Right lobe of liver (tissue), 6 donors: ENCODE results near the gene SYPL1. TPM values are rescaled to one million over a fixed set of nuclear protein-coding genes. Genes with fewer than 3 reads are reported as not detected.

Experiments used
- ATAC-seq, 4 donors: fragments of 200-7000 bp; cut with Tn5 transposase; one replicate each; pipeline ENCODE4 v1.9.1; 2020; ENCODE audit warnings: mild to moderate bottlenecking in 4 of 4, moderate library complexity in 4 of 4
- DNase-seq, 3 donors: peaks; one replicate each; pipeline ENCODE4 v3.0.0-alpha.2; 2020
- H3K27ac ChIP-seq, 3 donors: fragments of 200-600 bp; one replicate each; pipeline ENCODE4 v1.8.0; 2022
- H3K27me3 ChIP-seq, 2 donors: fragments of 200-600 bp; one replicate each; pipeline ENCODE4 v1.8.0; 2022
- H3K36me3 ChIP-seq, 4 donors: fragments of 200-600 bp; sonication (generic) in 1 of 4; one replicate each; pipeline versions ENCODE4 v1.5.1 to v1.8.0; 2017 to 2022; ENCODE audit warnings: control low read depth in 1 of 4
- H3K4me1 ChIP-seq, 4 donors: fragments of 200-600 bp; sonication (generic) in 1 of 4; one replicate each; pipeline versions ENCODE4 v1.5.1 to v1.8.0; 2017 to 2022; ENCODE audit warnings: control low read depth in 1 of 4
- H3K4me3 ChIP-seq, 3 donors: fragments of 200-600 bp; one replicate each; pipeline ENCODE4 v1.8.0; 2022
- H3K9me3 ChIP-seq, 4 donors: fragments of 200-600 bp; sonication (generic) in 1 of 4; one replicate each; pipeline versions ENCODE4 v1.5.1 to v1.8.0; 2017 to 2022; ENCODE audit warnings: control low read depth in 1 of 4
- CTCF ChIP-seq, 4 donors: fragments of 200-600 bp in 3 of 4; fragments of 450-650 bp in 1 of 4; IDR thresholded peaks; one replicate each; pipeline versions ENCODE4 v1.5.1 to v1.8.0; 2016 to 2022; ENCODE audit warnings: antibody characterized with exemption in 4 of 4, mild to moderate bottlenecking in 2 of 4
- POLR2A ChIP-seq: fragments of 450-650 bp; IDR thresholded peaks from one replicate; pipeline ENCODE4 v1.6.1; 2017; ENCODE audit warnings: antibody characterized with exemption, mild to moderate bottlenecking
- WGBS: methylation state at CpG from one replicate; pipeline ENCODE4 v1.1.6; 2018; ENCODE audit warnings: low coverage, low lambda C conversion rate; ENCODE audit not compliant: insufficient coverage; ENCODE audit errors: missing lambda C conversion rate; 5-methylcytosine and 5-hydroxymethylcytosine counted together
- intact Hi-C, 2 donors: fragments of 100-400 bp; cut with DNase I; formaldehyde crosslinking; loops; one replicate each; pipeline versions ENCODE4 v1.11.2 to v1.14.1; 2022
- total RNA-seq, 6 experiments: library from RNA; depleted of rRNA in 2 of 6; stranded (reverse); fragments of >200 nt in 2 of 6; fragmentation: NEBNext Ultra II Directional in 3 of 6; extraction: Animal tissue kit (Norgen Biotek cat#: 25700) in 3 of 6; gene quantifications; one replicate each; pipeline versions ENCODE4 v1.1.0 to v1.2.4, GENCODE V29; 2016 to 2023
- donor health status: DM: no; HTN: yes; CAD: no.
- donor health status: DM: no; HTN: no; CAD: no.
- donor health status: DM: no; HTN: no; CAD: no.
- donor health status: DM: no; HTN: yes; CAD: no.
- donor health status: DM: no; HTN: yes; CAD: no.

SYPL1 gene
- total RNA-seq, 6 experiments from 2014 or later: 29.5 to 43.0 (median 37.1) TPM

- peak; percentile 68 to 72 (median 69) for DNase-seq
- 31% methylated on average over 8 of the region's 9 CpGs for WGBS
Observed at GRCh38 chr7:106056513-106057203, 55.5 kb downstream of the SYPL1 start.

DNA sequence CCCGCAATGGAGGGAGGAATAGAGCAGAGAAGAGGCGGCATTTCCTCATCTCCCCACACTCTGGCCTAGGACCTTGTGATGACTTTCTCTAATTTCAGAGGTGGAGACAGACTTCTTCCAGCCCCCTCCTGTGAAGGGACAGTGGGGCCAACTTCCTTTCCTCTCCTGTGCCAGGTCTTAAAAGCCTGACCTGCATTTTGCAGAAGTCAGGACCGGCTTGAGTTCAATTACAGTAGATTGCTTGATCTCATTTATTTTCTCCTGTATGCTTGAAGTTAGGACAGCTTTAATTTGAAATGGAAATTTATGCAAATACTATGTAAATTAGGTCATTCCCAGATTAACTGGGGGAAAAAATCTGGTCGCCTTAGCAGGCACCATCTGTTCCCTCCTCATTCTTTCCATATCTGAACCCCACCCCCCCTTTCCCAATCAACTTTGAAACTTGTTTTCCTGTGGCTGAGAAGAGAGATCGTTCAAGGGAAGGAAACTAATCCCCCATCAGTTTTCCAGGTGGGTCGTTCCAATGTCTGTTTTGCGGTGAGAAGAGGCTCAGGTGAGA, 57.1 kb downstream of the SYPL1 start:
- H3K9me3 ChIP-seq: no peaks in the 10 kb centered on the region
- H3K4me1 ChIP-seq: no peaks in the 10 kb centered on the region
- intact Hi-C loops: loop anchor here in 1 of 2 donors (5.0 kb wide), 1 partner anchor 97 kb away; no protein-coding TSS in a partner anchor
- H3K27ac ChIP-seq: no peak overlapping the region
- no peaks in the 10 kb centered on the region for H3K27me3 ChIP-seq
- DNase-seq (no peak), ATAC-seq (no peak)
- no peak overlapping the region for H3K4me3 ChIP-seq
- TF ChIP-seq POLR2A: no peak
- H3K36me3 ChIP-seq: no peaks in the 10 kb centered on the region
- WGBS: 76% methylated on average over 6 of the region's 7 CpGs

More at GRCh38 chr7:106056513-106057203, 55.5 kb downstream of the SYPL1 start:
- H3K9me3 ChIP-seq: no peaks in the 10 kb centered on the region
- no peaks in the 10 kb centered on the region for H3K36me3 ChIP-seq
- intact Hi-C loops: loop anchor here (2.0 to 5.0 kb wide), 2 partner anchors 96 to 98 kb away; no protein-coding TSS in a partner anchor
- peak; percentile 97 to 99 (median 98) for ATAC-seq
- TF ChIP-seq POLR2A (no peak), CTCF (IDR thresholded peaks at IDR 0.05) (peak; percentile 85 to 94 (median 86))
- no peak overlapping the region for H3K27ac ChIP-seq
- no peaks in the 10 kb centered on the region for H3K27me3 ChIP-seq
- no peaks in the 10 kb centered on the region for H3K4me1 ChIP-seq
- no peak overlapping the region for H3K4me3 ChIP-seq

- no peak for DNase-seq
- H3K27me3 ChIP-seq: no peaks in the 10 kb centered on the region
- no peaks in the 10 kb centered on the region for H3K36me3 ChIP-seq
- intact Hi-C loops: no loop called here
- H3K4me3 ChIP-seq: no peak overlapping the region
- no peak overlapping the region for H3K27ac ChIP-seq
- WGBS: 94% methylated on average over 6 of the region's 11 CpGs
- H3K9me3 ChIP-seq: no peaks in the 10 kb centered on the region
- ATAC-seq: no peak
- TF ChIP-seq POLR2A: no peak
- TF ChIP-seq CTCF (IDR thresholded peaks at IDR 0.05): no peak
- H3K4me1 ChIP-seq: no peaks in the 10 kb centered on the region
Observed at GRCh38 chr7:106054156-106054910, 57.8 kb downstream of the SYPL1 start.

GRCh38 chr7:106053109-106053508, 59.0 kb downstream of the SYPL1 start:
- Histone ChIP-seq H3K27me3 (no peaks in the 10 kb centered on the region), H3K27ac (no peak overlapping the region), H3K36me3 (no peaks in the 10 kb centered on the region), H3K4me1 (no peaks in the 10 kb centered on the region), H3K9me3 (no peaks in the 10 kb centered on the region), H3K4me3 (no peak overlapping the region)
- DNase-seq: no peak
- TF ChIP-seq POLR2A: no peak
- no peak for TF ChIP-seq CTCF (IDR thresholded peaks at IDR 0.05)
- no peak for ATAC-seq
- 67% methylated on average over 1 of the region's 5 CpGs for WGBS
- intact Hi-C loops: no loop called here

DNA sequence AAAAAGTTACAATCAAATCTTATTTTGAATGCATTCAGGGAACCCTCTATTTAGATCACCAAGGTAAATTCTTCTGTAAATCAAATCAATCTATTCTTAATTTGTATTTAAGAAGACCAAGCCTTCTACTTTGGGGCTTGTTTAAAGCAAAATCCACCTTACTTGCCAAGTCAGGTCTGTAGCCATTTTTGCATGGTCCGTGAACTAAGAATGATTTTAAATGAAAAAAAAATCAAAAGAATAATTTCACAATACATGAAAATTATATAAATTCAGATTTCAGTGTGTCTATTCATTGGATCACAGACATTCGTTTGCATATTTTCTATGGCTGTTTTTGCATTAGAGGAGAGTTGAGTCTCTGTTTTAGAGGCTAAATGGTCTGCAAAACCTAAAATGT, 59.4 kb downstream of the SYPL1 start:
- DNase-seq: no peak
- H3K9me3 ChIP-seq: no peaks in the 10 kb centered on the region
- no peaks in the 10 kb centered on the region for H3K27me3 ChIP-seq
- 69% methylated on average over 2 of the region's 2 CpGs for WGBS
- ATAC-seq: no peak
- no peak overlapping the region for H3K27ac ChIP-seq
- no peak overlapping the region for H3K4me3 ChIP-seq
- no peaks in the 10 kb centered on the region for H3K4me1 ChIP-seq
- TF ChIP-seq POLR2A (no peak), CTCF (IDR thresholded peaks at IDR 0.05) (no peak)
- H3K36me3 ChIP-seq: no peaks in the 10 kb centered on the region
- intact Hi-C loops: no loop called here
